HepG2 (cell line): ENCODE measurements around the gene RUNDC1. TPM values are rescaled to one million over a fixed set of nuclear protein-coding genes. Genes with fewer than 3 reads are reported as not detected.
A peak's percentile ranks its signal among the peaks of the same experiment; 100 is the strongest.

Source experiments
- ATAC-seq: fragments of 200-7000 bp; cut with Tn5 transposase; 3 replicates; pipeline ENCODE4 v1.9.1; 2020; ENCODE audit warnings: mild to moderate bottlenecking, moderate library complexity
- BruUV-seq: library from RNA; stranded (reverse); fragments of 400-500 nt; replicated peaks from 2 replicates; lab custom pipeline; 2021; lab: Mats Ljungman, UMichigan
- CTCF ChIA-PET: fragments of 300-600 bp; formaldehyde crosslinking; extraction: SDS; loops from one replicate; lab custom pipeline; 2021; ENCODE audit warnings: low total read pairs, inconsistent platforms, low intra/inter-chr PET ratio; lab: Yijun Ruan, JAX
- POLR2A ChIA-PET: fragments of 350-600 bp; sonication (Branson Sonifier 250); formaldehyde crosslinking; loops from one replicate; lab custom pipeline; 2020; ENCODE audit warnings: antibody characterized with exemption, inconsistent platforms; lab: Yijun Ruan, JAX
- DNase-seq: peaks from one replicate; pipeline ENCODE4 v3.0.0-alpha.2; 2015; ENCODE audit warnings: low spot score
- FAIRE-seq: peaks from 3 replicates; lab custom pipeline; 2011; peaks lifted over from hg19 to GRCh38; lab: Jason Lieb, UNC
- H2AFZ ChIP-seq: one replicate; pipeline ENCODE4 v1.6.1; 2011; ENCODE audit warnings: low read length, inconsistent platforms
- H3K27ac ChIP-seq: fragments of 300-600 bp; 3 replicates; pipeline ENCODE4 v1.8.0; 2011; ENCODE audit warnings: mixed run types, mild to moderate bottlenecking, mixed read lengths, low read length, inconsistent platforms; ENCODE audit not compliant: insufficient read depth; ENCODE audit errors: extremely low read length
- H3K27me3 ChIP-seq, 2 experiments: fragments of 200-600 bp in 1 of 2; 2 replicates in 1 of 2; 3 replicates in 1 of 2; pipeline versions ENCODE4 v1.6.0 to v1.8.0; 2011; ENCODE audit warnings: low read length in 2 of 2, mild to moderate bottlenecking in 2 of 2, moderate library complexity in 2 of 2, inconsistent platforms in 1 of 2; ENCODE audit not compliant: insufficient read depth in 2 of 2, control insufficient read depth in 1 of 2
- H3K36me3 ChIP-seq, 2 experiments: fragments of 200-600 bp in 1 of 2; replicated peaks in 1 of 2; 2 replicates in 1 of 2; 3 replicates in 1 of 2; pipeline versions ENCODE4 v1.5.1 to v1.8.0; 2011; ENCODE audit warnings: low read length in 2 of 2, inconsistent platforms in 1 of 2; ENCODE audit not compliant: insufficient read depth in 2 of 2, control insufficient read depth in 1 of 2
- H3K4me1 ChIP-seq: 2 replicates; pipeline ENCODE4 v1.5.1; 2012; ENCODE audit warnings: low read length, inconsistent platforms; ENCODE audit not compliant: insufficient read depth
- H3K4me2 ChIP-seq: 2 replicates; pipeline ENCODE4 v1.6.0; 2011; ENCODE audit warnings: low read depth, low read length, inconsistent platforms
- H3K4me3 ChIP-seq, 3 experiments: fragments of 200-600 bp in 1 of 3; sonication (generic), shearing (Covaris generic) in 1 of 3; replicated peaks in 1 of 3; 2 replicates each; pipeline ENCODE4 v1.5.1; 2011 to 2016; ENCODE audit warnings: low read length in 3 of 3, inconsistent platforms in 2 of 3, low read depth in 2 of 3, mild to moderate bottlenecking in 2 of 3, control low read depth in 1 of 3, mixed read lengths in 1 of 3; ENCODE audit not compliant: insufficient read depth in 1 of 3
- H3K79me2 ChIP-seq: one replicate; pipeline ENCODE4 v1.6.1; 2011; ENCODE audit warnings: low read length, inconsistent platforms; ENCODE audit not compliant: insufficient read depth
- H3K9ac ChIP-seq: 2 replicates; pipeline ENCODE4 v1.6.0; 2011; ENCODE audit warnings: mild to moderate bottlenecking, low read depth, low read length, inconsistent platforms; ENCODE audit not compliant: insufficient read depth
- H3K9me3 ChIP-seq: 2 replicates; pipeline ENCODE4 v1.5.1; 2012; ENCODE audit warnings: mild to moderate bottlenecking, low read length
- H4K20me1 ChIP-seq: 2 replicates; pipeline ENCODE4 v1.6.0; 2011; ENCODE audit warnings: inconsistent platforms, mild to moderate bottlenecking, low read length, moderate library complexity; ENCODE audit not compliant: insufficient read depth
- EP300 ChIP-seq, 3 experiments: sonication (generic) in 1 of 3; formaldehyde crosslinking in 1 of 3; IDR thresholded peaks; 2 replicates each; pipeline versions ENCODE4 v1.5.1 to v1.6.1; 2011 to 2020; ENCODE audit warnings: low read depth in 2 of 3, low read length in 2 of 3, borderline replicate concordance in 1 of 3, improper control_type of control experiment in 1 of 3, mild to moderate bottlenecking in 1 of 3, missing genetic modification reagents in 1 of 3, moderate library complexity in 1 of 3
- GPN1 ChIP-seq: sonication (generic); formaldehyde crosslinking; IDR thresholded peaks from 2 replicates; pipeline ENCODE4 v1.5.1; 2020; ENCODE audit warnings: missing genetic modification reagents, borderline replicate concordance
- NR2C2 ChIP-seq: sonication (generic); formaldehyde crosslinking; IDR thresholded peaks from 2 replicates; pipeline ENCODE4 v1.4.0; 2020; ENCODE audit warnings: missing genetic modification reagents, mild to moderate bottlenecking, moderate library complexity, borderline replicate concordance
- RBFOX2 ChIP-seq: fragments of 200-400 bp; formaldehyde crosslinking; IDR thresholded peaks from 2 replicates; pipeline ENCODE4 v1.6.1; 2017; ENCODE audit warnings: low read depth, mild to moderate bottlenecking, low read length
- ZNF496 ChIP-seq: sonication (generic); formaldehyde crosslinking; IDR thresholded peaks from 2 replicates; pipeline ENCODE4 v1.8.1; 2023; ENCODE audit warnings: mild to moderate bottlenecking, moderate library complexity, missing genetic modification reagents; ENCODE audit not compliant: insufficient replicate concordance
- WGBS: methylation state at CpG from one replicate; pipeline ENCODE4 v1.1.6; 2017; ENCODE audit warnings: low lambda C conversion rate; 5-methylcytosine and 5-hydroxymethylcytosine counted together
- in situ Hi-C: cut with HindIII; loops from 2 replicates; pipeline ENCODE4 v1.10.0; 2017; ENCODE audit warnings: low pct_unique_long_range_greater_than_20kb; ENCODE audit not compliant: extremely low pct_ligation_motif_present
- intact Hi-C: fragments of 100-400 bp; cut with micrococcal nuclease; formaldehyde crosslinking; loops from one replicate; pipeline ENCODE4 v1.10.0; 2022; ENCODE audit not compliant: unreplicated experiment
- polyA plus RNA-seq, 8 experiments: library from polyadenylated mRNA; depleted of rRNA in 3 of 8; stranded (reverse) in 7 of 8; unstranded in 1 of 8; fragments of >200 nt; fragmentation: Illumina TruSeq in 4 of 8; extraction: Trizol in 4 of 8; gene quantifications; 2 replicates each; pipeline versions ENCODE4 v1.2.1 to v1.2.3, GENCODE V29; 2011 to 2016; ENCODE audit warnings: low read depth in 4 of 8, missing spikeins in 1 of 8, mixed read lengths in 1 of 8; ENCODE audit not compliant: insufficient read depth in 1 of 8
- total RNA-seq, 5 experiments: library from RNA; depleted of rRNA; stranded (reverse); fragments of >200 nt; fragmentation: Illumina TruSeq; extraction: Trizol; gene quantifications; 2 replicates each; pipeline ENCODE4 v1.2.3, GENCODE V29; 2016; ENCODE audit warnings: low read depth in 1 of 5
- TF ChIP-seq, protein P1 (sequence below): sonication (generic); formaldehyde crosslinking; IDR thresholded peaks from 2 replicates; pipeline ENCODE4 v1.8.0; 2022; ENCODE audit warnings: mild to moderate bottlenecking, missing genetic modification reagents; ENCODE audit not compliant: insufficient replicate concordance
- TF ChIP-seq, protein P2 (sequence below): sonication (generic); formaldehyde crosslinking; IDR thresholded peaks from 2 replicates; pipeline ENCODE4 v1.8.0; 2022; ENCODE audit warnings: missing genetic modification reagents, mild to moderate bottlenecking, inconsistent platforms, borderline replicate concordance
- TF ChIP-seq, protein P3 (sequence below): sonication (generic); formaldehyde crosslinking; IDR thresholded peaks from 2 replicates; pipeline ENCODE4 v1.9.0; 2021; ENCODE audit warnings: missing genetic modification reagents, borderline replicate concordance
- TF ChIP-seq, protein P4 (sequence below): sonication (generic); formaldehyde crosslinking; IDR thresholded peaks from 2 replicates; pipeline ENCODE4 v1.4.0; 2020; ENCODE audit warnings: missing genetic modification reagents, borderline replicate concordance

Gene RUNDC1
- total and polyA plus RNA-seq, 2 of the 13 experiments (the other 11 are each of a cell fraction or from before 2014, with no cell fraction given): 10.3 to 11.4 TPM

DNA sequence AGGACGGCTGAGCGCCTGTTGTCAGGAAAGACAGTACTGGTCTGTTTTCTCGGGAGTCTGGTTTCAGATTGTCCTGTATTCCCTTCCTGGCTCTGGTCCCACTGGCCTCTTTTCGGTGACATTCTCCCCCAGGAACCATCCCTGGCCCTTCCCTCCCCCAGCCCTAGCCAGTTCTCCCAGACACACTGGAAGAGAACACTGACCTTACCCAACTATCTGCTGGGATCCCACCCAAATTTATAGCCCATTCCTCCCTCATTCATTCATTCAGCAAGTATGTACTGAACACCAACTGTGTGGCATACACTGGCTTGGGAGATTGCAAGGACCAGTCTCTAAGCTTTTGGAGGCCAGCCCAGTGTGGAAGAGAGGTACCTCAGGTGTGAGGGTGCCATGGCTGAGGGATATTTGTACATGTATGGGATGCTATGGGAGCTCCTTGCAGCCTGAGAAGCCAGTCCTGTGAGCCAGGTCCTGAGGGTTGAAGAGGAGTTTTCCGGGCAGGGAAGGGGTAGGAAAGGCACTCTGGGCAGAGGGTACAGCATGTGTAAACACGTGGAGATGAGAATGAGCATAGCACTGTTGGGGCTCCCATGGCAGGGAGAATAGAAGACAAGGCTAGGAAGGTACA lies 49.9 kb downstream of the RUNDC1 start (continued):
- TF ChIP-seq, protein P1, sequence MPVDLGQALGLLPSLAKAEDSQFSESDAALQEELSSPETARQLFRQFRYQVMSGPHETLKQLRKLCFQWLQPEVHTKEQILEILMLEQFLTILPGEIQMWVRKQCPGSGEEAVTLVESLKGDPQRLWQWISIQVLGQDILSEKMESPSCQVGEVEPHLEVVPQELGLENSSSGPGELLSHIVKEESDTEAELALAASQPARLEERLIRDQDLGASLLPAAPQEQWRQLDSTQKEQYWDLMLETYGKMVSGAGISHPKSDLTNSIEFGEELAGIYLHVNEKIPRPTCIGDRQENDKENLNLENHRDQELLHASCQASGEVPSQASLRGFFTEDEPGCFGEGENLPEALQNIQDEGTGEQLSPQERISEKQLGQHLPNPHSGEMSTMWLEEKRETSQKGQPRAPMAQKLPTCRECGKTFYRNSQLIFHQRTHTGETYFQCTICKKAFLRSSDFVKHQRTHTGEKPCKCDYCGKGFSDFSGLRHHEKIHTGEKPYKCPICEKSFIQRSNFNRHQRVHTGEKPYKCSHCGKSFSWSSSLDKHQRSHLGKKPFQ (CRISPR knock-in tag): peak; percentile 63

DNA sequence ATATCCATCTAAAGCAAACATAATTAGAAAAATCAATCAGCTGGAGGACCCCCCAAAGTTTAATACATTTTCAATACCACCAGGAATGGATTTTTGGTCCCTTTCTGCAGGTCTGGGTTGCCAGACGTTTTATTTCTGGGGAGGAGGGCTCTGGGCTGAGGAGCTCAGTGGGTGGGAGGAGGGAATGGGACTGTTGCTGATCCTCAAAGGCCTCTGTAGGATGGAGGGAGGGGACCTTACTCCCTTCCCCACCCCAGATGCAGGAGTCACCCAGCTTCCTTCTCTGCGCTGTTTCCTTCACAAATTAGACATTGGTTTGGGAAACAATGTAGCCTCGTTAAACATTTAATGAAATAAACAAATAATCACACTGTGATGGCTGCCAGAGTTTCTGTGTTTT lies 51.3 kb downstream of the RUNDC1 start:
- intact Hi-C loops: no loop called here
- H3K79me2 ChIP-seq: no peaks in the 10 kb centered on the region
- no peak for DNase-seq
- TF ChIP-seq RBFOX2 (no peak), NR2C2 (CRISPR knock-in tag) (no peak), EP300 (IDR thresholded peaks at IDR 0.05; ENCODE audit: low read depth in 2 of 2, low read length in 2 of 2) (no peak), EP300 (CRISPR knock-in tag; IDR thresholded peaks at IDR 0.05; ENCODE audit: borderline replicate concordance) (no peak), GPN1 (CRISPR knock-in tag) (no peak), ZNF496 (CRISPR knock-in tag) (no peak)
- TF ChIP-seq, protein P2, sequence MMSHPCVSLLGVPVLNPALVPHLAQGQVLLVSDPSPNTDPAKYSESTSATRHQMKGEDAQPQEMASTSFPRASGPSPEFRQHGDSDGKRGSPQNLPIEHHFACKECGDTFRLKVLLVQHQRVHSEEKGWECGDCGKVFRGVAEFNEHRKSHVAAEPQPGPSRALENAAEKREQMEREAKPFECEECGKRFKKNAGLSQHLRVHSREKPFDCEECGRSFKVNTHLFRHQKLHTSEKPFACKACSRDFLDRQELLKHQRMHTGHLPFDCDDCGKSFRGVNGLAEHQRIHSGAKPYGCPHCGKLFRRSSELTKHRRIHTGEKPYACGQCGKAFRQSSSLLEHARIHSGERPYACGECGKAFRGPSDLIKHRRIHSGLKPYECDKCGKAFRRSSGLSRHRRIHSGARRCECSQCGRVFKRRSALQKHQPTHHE (CRISPR knock-in tag): no peak
- TF ChIP-seq, protein P3, sequence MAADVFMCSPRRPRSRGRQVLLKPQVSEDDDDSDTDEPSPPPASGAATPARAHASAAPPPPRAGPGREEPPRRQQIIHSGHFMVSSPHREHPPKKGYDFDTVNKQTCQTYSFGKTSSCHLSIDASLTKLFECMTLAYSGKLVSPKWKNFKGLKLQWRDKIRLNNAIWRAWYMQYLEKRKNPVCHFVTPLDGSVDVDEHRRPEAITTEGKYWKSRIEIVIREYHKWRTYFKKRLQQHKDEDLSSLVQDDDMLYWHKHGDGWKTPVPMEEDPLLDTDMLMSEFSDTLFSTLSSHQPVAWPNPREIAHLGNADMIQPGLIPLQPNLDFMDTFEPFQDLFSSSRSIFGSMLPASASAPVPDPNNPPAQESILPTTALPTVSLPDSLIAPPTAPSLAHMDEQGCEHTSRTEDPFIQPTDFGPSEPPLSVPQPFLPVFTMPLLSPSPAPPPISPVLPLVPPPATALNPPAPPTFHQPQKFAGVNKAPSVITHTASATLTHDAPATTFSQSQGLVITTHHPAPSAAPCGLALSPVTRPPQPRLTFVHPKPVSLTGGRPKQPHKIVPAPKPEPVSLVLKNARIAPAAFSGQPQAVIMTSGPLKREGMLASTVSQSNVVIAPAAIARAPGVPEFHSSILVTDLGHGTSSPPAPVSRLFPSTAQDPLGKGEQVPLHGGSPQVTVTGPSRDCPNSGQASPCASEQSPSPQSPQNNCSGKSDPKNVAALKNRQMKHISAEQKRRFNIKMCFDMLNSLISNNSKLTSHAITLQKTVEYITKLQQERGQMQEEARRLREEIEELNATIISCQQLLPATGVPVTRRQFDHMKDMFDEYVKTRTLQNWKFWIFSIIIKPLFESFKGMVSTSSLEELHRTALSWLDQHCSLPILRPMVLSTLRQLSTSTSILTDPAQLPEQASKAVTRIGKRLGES (CRISPR knock-in tag): no peak
- TF ChIP-seq, protein P4, sequence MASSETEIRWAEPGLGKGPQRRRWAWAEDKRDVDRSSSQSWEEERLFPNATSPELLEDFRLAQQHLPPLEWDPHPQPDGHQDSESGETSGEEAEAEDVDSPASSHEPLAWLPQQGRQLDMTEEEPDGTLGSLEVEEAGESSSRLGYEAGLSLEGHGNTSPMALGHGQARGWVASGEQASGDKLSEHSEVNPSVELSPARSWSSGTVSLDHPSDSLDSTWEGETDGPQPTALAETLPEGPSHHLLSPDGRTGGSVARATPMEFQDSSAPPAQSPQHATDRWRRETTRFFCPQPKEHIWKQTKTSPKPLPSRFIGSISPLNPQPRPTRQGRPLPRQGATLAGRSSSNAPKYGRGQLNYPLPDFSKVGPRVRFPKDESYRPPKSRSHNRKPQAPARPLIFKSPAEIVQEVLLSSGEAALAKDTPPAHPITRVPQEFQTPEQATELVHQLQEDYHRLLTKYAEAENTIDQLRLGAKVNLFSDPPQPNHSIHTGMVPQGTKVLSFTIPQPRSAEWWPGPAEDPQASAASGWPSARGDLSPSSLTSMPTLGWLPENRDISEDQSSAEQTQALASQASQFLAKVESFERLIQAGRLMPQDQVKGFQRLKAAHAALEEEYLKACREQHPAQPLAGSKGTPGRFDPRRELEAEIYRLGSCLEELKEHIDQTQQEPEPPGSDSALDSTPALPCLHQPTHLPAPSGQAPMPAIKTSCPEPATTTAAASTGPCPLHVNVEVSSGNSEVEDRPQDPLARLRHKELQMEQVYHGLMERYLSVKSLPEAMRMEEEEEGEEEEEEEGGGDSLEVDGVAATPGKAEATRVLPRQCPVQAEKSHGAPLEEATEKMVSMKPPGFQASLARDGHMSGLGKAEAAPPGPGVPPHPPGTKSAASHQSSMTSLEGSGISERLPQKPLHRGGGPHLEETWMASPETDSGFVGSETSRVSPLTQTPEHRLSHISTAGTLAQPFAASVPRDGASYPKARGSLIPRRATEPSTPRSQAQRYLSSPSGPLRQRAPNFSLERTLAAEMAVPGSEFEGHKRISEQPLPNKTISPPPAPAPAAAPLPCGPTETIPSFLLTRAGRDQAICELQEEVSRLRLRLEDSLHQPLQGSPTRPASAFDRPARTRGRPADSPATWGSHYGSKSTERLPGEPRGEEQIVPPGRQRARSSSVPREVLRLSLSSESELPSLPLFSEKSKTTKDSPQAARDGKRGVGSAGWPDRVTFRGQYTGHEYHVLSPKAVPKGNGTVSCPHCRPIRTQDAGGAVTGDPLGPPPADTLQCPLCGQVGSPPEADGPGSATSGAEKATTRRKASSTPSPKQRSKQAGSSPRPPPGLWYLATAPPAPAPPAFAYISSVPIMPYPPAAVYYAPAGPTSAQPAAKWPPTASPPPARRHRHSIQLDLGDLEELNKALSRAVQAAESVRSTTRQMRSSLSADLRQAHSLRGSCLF (CRISPR knock-in tag): no peak

More for the DNA sequence above, 51.3 kb downstream of the RUNDC1 start:
- no peak overlapping the region for H3K4me2 ChIP-seq
- in situ Hi-C loops: no loop called here
- ChIA-PET POLR2A (interaction anchor here (0.7 kb wide), 1 partner anchor 151 kb away, joined by 4 read pairs; no protein-coding TSS in a partner anchor), CTCF (no interaction called here)
- no peaks in the 10 kb centered on the region for H3K9me3 ChIP-seq
- FAIRE-seq (no peak), ATAC-seq (no peak)
- no peaks in the 10 kb centered on the region for H4K20me1 ChIP-seq
- peaks cover 64% of the 10 kb centered on the region for H3K4me1 ChIP-seq
- 94% methylated on average over 3 of the region's 3 CpGs for WGBS
- no peak overlapping the region for H3K9ac ChIP-seq
- no peaks in the 10 kb centered on the region for H3K27me3 ChIP-seq
- no TSS peak for BruUV-seq
- no peak overlapping the region for H3K4me3 ChIP-seq
- no peak overlapping the region for H2AFZ ChIP-seq
- H3K27ac ChIP-seq: no peak overlapping the region
- no peaks in the 10 kb centered on the region for H3K36me3 ChIP-seq
